Liver (tissue), 9 donors: ENCODE data around the gene PYURF. TPM values are rescaled to one million over a fixed set of nuclear protein-coding genes. Genes with fewer than 3 reads are reported as not detected.

Experiments
- DNase-seq: peaks from one replicate; pipeline ENCODE4 v3.0.0-alpha.2; 2017; ENCODE audit warnings: low spot score
- H3K27ac ChIP-seq, 2 donors: one replicate each; pipeline ENCODE4 v1.7.0; 2013; ENCODE audit warnings: inconsistent platforms in 2 of 2, low read length in 2 of 2, control low read depth in 1 of 2, low read depth in 1 of 2, mild to moderate bottlenecking in 1 of 2
- H3K27me3 ChIP-seq, 4 donors: one replicate each; pipeline versions ENCODE4 v1.6.1 to v1.7.0; 2013; ENCODE audit warnings: low read length in 3 of 4, inconsistent platforms in 1 of 4, mild to moderate bottlenecking in 1 of 4, moderate library complexity in 1 of 4; ENCODE audit not compliant: control insufficient read depth in 4 of 4, insufficient read depth in 4 of 4
- H3K36me3 ChIP-seq, 4 donors: one replicate each; pipeline versions ENCODE4 v1.6.1 to v1.7.0; 2013; ENCODE audit warnings: low read length in 3 of 4, mild to moderate bottlenecking in 3 of 4, low read depth in 1 of 4, moderate library complexity in 1 of 4; ENCODE audit not compliant: control insufficient read depth in 4 of 4, insufficient read depth in 3 of 4
- H3K4me1 ChIP-seq, 4 donors: one replicate each; pipeline versions ENCODE4 v1.6.1 to v1.7.0; 2013; ENCODE audit warnings: low read length in 3 of 4, mild to moderate bottlenecking in 3 of 4, moderate library complexity in 1 of 4; ENCODE audit not compliant: control insufficient read depth in 4 of 4, insufficient read depth in 4 of 4
- H3K4me3 ChIP-seq, 3 donors: one replicate each; pipeline versions ENCODE4 v1.6.1 to v1.7.0; 2013; ENCODE audit warnings: low read length in 3 of 3, control low read depth in 1 of 3, low read depth in 1 of 3, mild to moderate bottlenecking in 1 of 3
- H3K9ac ChIP-seq, 2 donors: one replicate each; pipeline ENCODE4 v1.7.0; 2013; ENCODE audit warnings: low read length in 2 of 2, mild to moderate bottlenecking in 2 of 2, moderate library complexity in 2 of 2, control low read depth in 1 of 2, low read depth in 1 of 2
- H3K9me3 ChIP-seq, 4 donors: one replicate each; pipeline versions ENCODE4 v1.6.1 to v1.7.0; 2013; ENCODE audit warnings: low read length in 3 of 4; ENCODE audit not compliant: control insufficient read depth in 4 of 4
- EGR1 ChIP-seq, 2 donors: IDR thresholded peaks; 2 replicates each; pipeline ENCODE4 v1.6.1; 2016 to 2018; ENCODE audit warnings: antibody characterized with exemption in 2 of 2, low read depth in 2 of 2
- FOXA1 ChIP-seq: IDR thresholded peaks from 2 replicates; pipeline ENCODE4 v1.6.1; 2016; ENCODE audit warnings: antibody characterized with exemption
- FOXA2 ChIP-seq: IDR thresholded peaks from 2 replicates; pipeline ENCODE4 v1.6.1; 2016; ENCODE audit warnings: antibody characterized with exemption
- GABPA ChIP-seq, 2 donors: IDR thresholded peaks in 1 of 2; conservative IDR thresholded peaks in 1 of 2; 2 replicates each; pipeline ENCODE4 v1.6.1; 2016; ENCODE audit warnings: antibody characterized with exemption in 2 of 2, mild to moderate bottlenecking in 1 of 2, moderate library complexity in 1 of 2
- HNF4A ChIP-seq, 2 donors: conservative IDR thresholded peaks; 2 replicates each; pipeline ENCODE4 v1.6.1; 2016; ENCODE audit warnings: antibody characterized with exemption in 2 of 2, mild to moderate bottlenecking in 2 of 2
- HNF4G ChIP-seq: IDR thresholded peaks from 2 replicates; pipeline ENCODE4 v1.6.1; 2016; ENCODE audit warnings: antibody characterized with exemption
- JUND ChIP-seq, 2 donors: IDR thresholded peaks; 2 replicates each; pipeline ENCODE4 v1.6.1; 2016; ENCODE audit warnings: antibody characterized with exemption in 2 of 2
- NR2F2 ChIP-seq: IDR thresholded peaks from 2 replicates; pipeline ENCODE4 v1.6.1; 2016; ENCODE audit warnings: antibody characterized with exemption
- RAD21 ChIP-seq, 2 donors: IDR thresholded peaks; 2 replicates each; pipeline ENCODE4 v1.6.1; 2016; ENCODE audit warnings: antibody characterized with exemption in 2 of 2, mild to moderate bottlenecking in 2 of 2
- RXRA ChIP-seq, 2 donors: IDR thresholded peaks; 2 replicates each; pipeline ENCODE4 v1.6.1; 2017 to 2018; ENCODE audit warnings: antibody characterized with exemption in 2 of 2, mild to moderate bottlenecking in 1 of 2
- TAF1 ChIP-seq: conservative IDR thresholded peaks from 2 replicates; pipeline ENCODE4 v1.6.1; 2016; ENCODE audit warnings: antibody characterized with exemption, mild to moderate bottlenecking
- YY1 ChIP-seq: IDR thresholded peaks from 2 replicates; pipeline ENCODE4 v1.6.1; 2016; ENCODE audit warnings: antibody characterized with exemption, mild to moderate bottlenecking
- WGBS: extraction: QIAGEN DNeasy Blood & Tissue Kit; methylation state at CpG from one replicate; pipeline ENCODE4 v1.1.7; 2013; 5-methylcytosine and 5-hydroxymethylcytosine counted together
- polyA plus RNA-seq, 2 donors: library from polyadenylated mRNA; stranded (reverse) in 1 of 2; unstranded in 1 of 2; fragments of 200-250 nt in 1 of 2; fragments of >200 nt in 1 of 2; fragmentation: Nextera tagmentation in 1 of 2; extraction: Ambion mirVana in 1 of 2; gene quantifications; one replicate each; pipeline versions ENCODE4 v1.2.1 to v1.2.3, GENCODE V29; 2013 to 2015
- total RNA-seq, 2 donors: library from RNA; depleted of rRNA; stranded (reverse); fragments of >200 nt; gene quantifications; one replicate each; pipeline ENCODE4 v1.2.3, GENCODE V29; 2014
- TF ChIP-seq, protein P1 (sequence below): IDR thresholded peaks from 2 replicates; pipeline ENCODE4 v1.6.1; 2016; ENCODE audit warnings: antibody characterized with exemption
- TF ChIP-seq, protein P2 (sequence below): IDR thresholded peaks from 2 replicates; pipeline ENCODE4 v1.6.1; 2016; ENCODE audit warnings: antibody characterized with exemption
- TF ChIP-seq, protein P3 (sequence below): IDR thresholded peaks from 2 replicates; pipeline ENCODE4 v1.6.1; 2016; ENCODE audit warnings: antibody characterized with exemption, mild to moderate bottlenecking
- donor health status: healthy.
- donor health status: healthy.
- donor health status: healthy.
- donor health status: healthy.
- donor health status: healthy.

The PYURF gene
- total and polyA plus RNA-seq, 4 donors = 28.8 to 86.0 (median 58.7) TPM

DNA sequence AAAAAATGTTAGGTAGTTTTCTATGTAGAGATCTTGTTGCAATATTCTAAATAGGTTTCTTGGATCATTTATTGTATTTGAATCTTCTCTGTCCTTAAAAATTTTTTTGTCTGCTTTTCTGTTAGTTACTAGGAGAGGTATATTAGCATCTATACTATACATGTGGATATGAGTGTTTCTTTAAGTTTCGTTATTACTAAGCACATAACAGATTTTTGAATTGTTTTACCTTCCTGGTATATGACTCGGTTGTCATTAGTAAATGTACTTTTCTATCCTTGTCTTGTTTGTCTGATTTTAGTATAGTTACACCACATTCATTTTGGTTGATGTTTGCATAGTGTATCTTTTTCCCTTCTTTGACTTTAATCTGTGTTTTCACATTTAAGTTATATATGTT is 20.2 kb downstream of the PYURF start:
- Histone ChIP-seq H3K9me3 (no peaks in the 10 kb centered on the region), H3K4me3 (no peak overlapping the region), H3K27me3 (no peaks in the 10 kb centered on the region), H3K9ac (no peak overlapping the region), H3K27ac (no peak overlapping the region), H3K4me1 (no peaks in the 10 kb centered on the region), H3K36me3 (peaks cover 0 to 14% (median 2%) of the 10 kb centered on the region in 4 donors)
- DNase-seq = no peak
- WGBS = 92% methylated on average over 2 of the region's 2 CpGs
- TF ChIP-seq, protein P1, sequence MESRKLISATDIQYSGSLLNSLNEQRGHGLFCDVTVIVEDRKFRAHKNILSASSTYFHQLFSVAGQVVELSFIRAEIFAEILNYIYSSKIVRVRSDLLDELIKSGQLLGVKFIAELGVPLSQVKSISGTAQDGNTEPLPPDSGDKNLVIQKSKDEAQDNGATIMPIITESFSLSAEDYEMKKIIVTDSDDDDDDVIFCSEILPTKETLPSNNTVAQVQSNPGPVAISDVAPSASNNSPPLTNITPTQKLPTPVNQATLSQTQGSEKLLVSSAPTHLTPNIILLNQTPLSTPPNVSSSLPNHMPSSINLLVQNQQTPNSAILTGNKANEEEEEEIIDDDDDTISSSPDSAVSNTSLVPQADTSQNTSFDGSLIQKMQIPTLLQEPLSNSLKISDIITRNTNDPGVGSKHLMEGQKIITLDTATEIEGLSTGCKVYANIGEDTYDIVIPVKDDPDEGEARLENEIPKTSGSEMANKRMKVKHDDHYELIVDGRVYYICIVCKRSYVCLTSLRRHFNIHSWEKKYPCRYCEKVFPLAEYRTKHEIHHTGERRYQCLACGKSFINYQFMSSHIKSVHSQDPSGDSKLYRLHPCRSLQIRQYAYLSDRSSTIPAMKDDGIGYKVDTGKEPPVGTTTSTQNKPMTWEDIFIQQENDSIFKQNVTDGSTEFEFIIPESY = no peak
- no peak for TF ChIP-seq JUND (IDR thresholded peaks at IDR 0.05)
- TF ChIP-seq FOXA1 = no peak
- TF ChIP-seq, protein P2, sequence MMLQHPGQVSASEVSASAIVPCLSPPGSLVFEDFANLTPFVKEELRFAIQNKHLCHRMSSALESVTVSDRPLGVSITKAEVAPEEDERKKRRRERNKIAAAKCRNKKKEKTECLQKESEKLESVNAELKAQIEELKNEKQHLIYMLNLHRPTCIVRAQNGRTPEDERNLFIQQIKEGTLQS = no peak
- TF ChIP-seq FOXA2 = no peak
- no peak for TF ChIP-seq YY1
- no peak for TF ChIP-seq EGR1 (IDR thresholded peaks at IDR 0.05; ENCODE audit: low read depth in 2 of 2)

DNA sequence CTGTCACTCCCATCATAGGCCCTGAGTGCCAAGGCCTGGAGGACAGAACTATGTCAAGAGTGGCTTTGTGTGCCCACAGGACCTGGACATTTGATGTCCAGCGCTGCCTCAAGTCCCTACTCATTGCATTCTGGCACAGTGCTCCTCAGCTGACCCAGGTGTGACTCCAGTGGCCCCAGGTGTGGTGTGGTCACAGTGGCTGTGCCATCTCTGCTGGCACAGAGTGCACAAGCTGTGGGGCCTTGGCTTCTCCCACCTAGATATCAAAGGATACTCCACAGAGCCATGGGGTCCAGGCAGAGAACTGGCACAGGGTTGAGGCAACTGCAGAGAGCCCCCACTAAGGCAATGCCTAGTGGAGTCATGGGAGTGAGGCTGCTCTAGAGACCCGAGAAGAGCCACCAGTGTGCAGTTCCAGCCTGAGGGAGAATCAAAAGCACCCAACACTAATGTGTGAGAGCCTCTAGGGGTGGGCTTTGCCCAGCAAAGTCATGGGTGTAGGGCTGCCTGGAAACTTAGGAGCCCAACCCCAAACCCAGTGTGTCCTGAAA is 25.6 kb downstream of the PYURF start:
- H3K4me1 ChIP-seq = no peaks in the 10 kb centered on the region
- no peak overlapping the region for H3K27ac ChIP-seq
- H3K9me3 ChIP-seq = no peaks in the 10 kb centered on the region
- TF ChIP-seq GABPA (IDR thresholded peaks at IDR 0.05 in 1 of 2, conservative IDR thresholded peaks at IDR 0.05 in 1 of 2) = no peak
- no peak for TF ChIP-seq NR2F2
- TF ChIP-seq TAF1 = no peak
- TF ChIP-seq YY1 = no peak
- no peak for TF ChIP-seq JUND (IDR thresholded peaks at IDR 0.05)
- TF ChIP-seq HNF4A (conservative IDR thresholded peaks at IDR 0.05) = no peak
- TF ChIP-seq, protein P2 = no peak
- TF ChIP-seq HNF4G = no peak
- WGBS = 95% methylated on average over 2 of the region's 2 CpGs
- H3K4me3 ChIP-seq = no peak overlapping the region
- no peak overlapping the region for H3K9ac ChIP-seq
- DNase-seq = no peak
- peaks cover 0 to 12% (median 5%) of the 10 kb centered on the region in 4 donors for H3K36me3 ChIP-seq
- no peaks in the 10 kb centered on the region for H3K27me3 ChIP-seq

DNA sequence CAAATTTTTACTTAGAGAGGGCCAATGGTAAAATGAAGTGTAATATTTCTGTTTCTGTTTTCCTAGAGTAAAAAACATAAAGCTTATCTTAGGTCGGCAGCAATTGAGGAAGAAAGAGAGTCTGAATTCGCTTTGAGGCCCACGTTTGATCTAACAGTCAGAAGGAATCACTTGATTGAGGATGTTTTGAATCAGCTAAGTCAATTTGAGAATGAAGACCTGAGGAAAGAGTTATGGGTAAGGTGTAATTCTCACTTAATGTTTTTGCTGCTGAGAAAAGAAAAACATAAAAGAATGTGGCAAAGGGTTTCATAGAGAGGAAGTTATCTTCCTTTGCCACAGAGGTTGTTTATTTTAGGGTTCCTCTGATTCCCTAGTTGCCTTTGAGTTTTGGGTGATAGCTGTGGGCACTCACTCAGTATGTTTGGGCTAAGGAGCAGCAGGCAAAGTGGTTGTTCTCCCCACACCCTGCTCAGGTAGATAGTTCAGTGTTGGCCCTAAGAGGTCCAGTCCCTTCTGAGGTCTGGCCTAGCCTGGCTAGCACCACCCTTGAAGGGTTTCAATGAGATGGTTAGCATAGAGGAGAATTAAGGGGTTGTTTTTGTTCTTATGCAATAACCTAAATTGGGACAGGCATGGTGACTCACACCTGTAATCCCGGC is 34.3 kb downstream of the PYURF start:
- DNase-seq = no peak
- WGBS = 80% methylated on average over 4 of the region's 4 CpGs
- no peaks in the 10 kb centered on the region for H3K9me3 ChIP-seq
- H3K9ac ChIP-seq = no peak overlapping the region
- no peak overlapping the region for H3K4me3 ChIP-seq
- H3K36me3 ChIP-seq = peaks cover 0 to 12% (median 4%) of the 10 kb centered on the region in 4 donors
- H3K4me1 ChIP-seq = peaks cover 0 to 1% (median 0%) of the 10 kb centered on the region in 4 donors
- H3K27me3 ChIP-seq = no peaks in the 10 kb centered on the region
- H3K27ac ChIP-seq = no peak overlapping the region
- TF ChIP-seq HNF4A (conservative IDR thresholded peaks at IDR 0.05) = no peak
- no peak for TF ChIP-seq GABPA (IDR thresholded peaks at IDR 0.05 in 1 of 2, conservative IDR thresholded peaks at IDR 0.05 in 1 of 2)
- no peak for TF ChIP-seq RAD21 (IDR thresholded peaks at IDR 0.05)
- no peak for TF ChIP-seq RXRA (IDR thresholded peaks at IDR 0.05)
- TF ChIP-seq, protein P3, sequence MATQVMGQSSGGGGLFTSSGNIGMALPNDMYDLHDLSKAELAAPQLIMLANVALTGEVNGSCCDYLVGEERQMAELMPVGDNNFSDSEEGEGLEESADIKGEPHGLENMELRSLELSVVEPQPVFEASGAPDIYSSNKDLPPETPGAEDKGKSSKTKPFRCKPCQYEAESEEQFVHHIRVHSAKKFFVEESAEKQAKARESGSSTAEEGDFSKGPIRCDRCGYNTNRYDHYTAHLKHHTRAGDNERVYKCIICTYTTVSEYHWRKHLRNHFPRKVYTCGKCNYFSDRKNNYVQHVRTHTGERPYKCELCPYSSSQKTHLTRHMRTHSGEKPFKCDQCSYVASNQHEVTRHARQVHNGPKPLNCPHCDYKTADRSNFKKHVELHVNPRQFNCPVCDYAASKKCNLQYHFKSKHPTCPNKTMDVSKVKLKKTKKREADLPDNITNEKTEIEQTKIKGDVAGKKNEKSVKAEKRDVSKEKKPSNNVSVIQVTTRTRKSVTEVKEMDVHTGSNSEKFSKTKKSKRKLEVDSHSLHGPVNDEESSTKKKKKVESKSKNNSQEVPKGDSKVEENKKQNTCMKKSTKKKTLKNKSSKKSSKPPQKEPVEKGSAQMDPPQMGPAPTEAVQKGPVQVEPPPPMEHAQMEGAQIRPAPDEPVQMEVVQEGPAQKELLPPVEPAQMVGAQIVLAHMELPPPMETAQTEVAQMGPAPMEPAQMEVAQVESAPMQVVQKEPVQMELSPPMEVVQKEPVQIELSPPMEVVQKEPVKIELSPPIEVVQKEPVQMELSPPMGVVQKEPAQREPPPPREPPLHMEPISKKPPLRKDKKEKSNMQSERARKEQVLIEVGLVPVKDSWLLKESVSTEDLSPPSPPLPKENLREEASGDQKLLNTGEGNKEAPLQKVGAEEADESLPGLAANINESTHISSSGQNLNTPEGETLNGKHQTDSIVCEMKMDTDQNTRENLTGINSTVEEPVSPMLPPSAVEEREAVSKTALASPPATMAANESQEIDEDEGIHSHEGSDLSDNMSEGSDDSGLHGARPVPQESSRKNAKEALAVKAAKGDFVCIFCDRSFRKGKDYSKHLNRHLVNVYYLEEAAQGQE = no peak
